ENCODE measurements around the gene HDHD5.

GRCh38 chr22:17100621-17101020 is 58.5 kb downstream of the HDHD5 start:
- TF ChIP-seq CTCF (IDR thresholded peaks at IDR 0.05 in 8 of 11, conservative IDR thresholded peaks at IDR 0.05 in 3 of 11) (no peak), POLR2A (IDR thresholded peaks at IDR 0.05) (no peak), POLR2AphosphoS5 (IDR thresholded peaks at IDR 0.05) (no peak)
